WTC11 (cell line): ENCODE results near the gene WFDC1. TPM values are rescaled to one million over a fixed set of nuclear protein-coding genes. Genes with fewer than 3 reads are reported as not detected.

Experiments used
- ATAC-seq: fragments of 200-7000 bp; cut with Tn5 transposase; 2 replicates; pipeline ENCODE4 v1.10.0; 2021; ENCODE audit warnings: mild to moderate bottlenecking, moderate library complexity
- CTCF ChIA-PET: fragments of 300-600 bp; sonication (Branson Sonifier 250); formaldehyde crosslinking; loops from one replicate; lab custom pipeline; 2021; ENCODE audit warnings: antibody characterized with exemption; lab: Charles Lee
- POLR2A ChIA-PET: fragments of 350-600 bp; sonication (Branson Sonifier 250); formaldehyde crosslinking; loops from one replicate; lab custom pipeline; 2021; ENCODE audit warnings: antibody characterized with exemption; lab: Charles Lee
- DNase-seq: peaks from one replicate; pipeline ENCODE4 v3.0.0; 2021; ENCODE audit warnings: low spot score
- H3K27ac Mint-ChIP-seq: 2 replicates; pipeline ENCODE4 v1.8.0; 2021; ENCODE audit warnings: mixed read lengths
- H3K27me3 Mint-ChIP-seq: 2 replicates; pipeline ENCODE4 v1.8.0; 2021; ENCODE audit warnings: low read depth, mild to moderate bottlenecking, moderate library complexity, mixed read lengths
- H3K36me3 Mint-ChIP-seq: 2 replicates; pipeline ENCODE4 v1.8.0; 2021; ENCODE audit warnings: mixed read lengths
- H3K4me1 Mint-ChIP-seq: 2 replicates; pipeline ENCODE4 v1.8.0; 2022; ENCODE audit warnings: mixed read lengths
- H3K4me3 Mint-ChIP-seq: 2 replicates; pipeline ENCODE4 v1.8.0; 2021; ENCODE audit warnings: mild to moderate bottlenecking, moderate library complexity, mixed read lengths
- H3K9me3 Mint-ChIP-seq: 2 replicates; pipeline ENCODE4 v1.8.0; 2021; ENCODE audit warnings: mixed read lengths
- ATF1 ChIP-seq: sonication (generic); formaldehyde crosslinking; IDR thresholded peaks from 2 replicates; pipeline ENCODE4 v1.8.1; 2023; ENCODE audit warnings: mild to moderate bottlenecking, moderate library complexity, missing genetic modification reagents
- ATF6 ChIP-seq: sonication (generic); formaldehyde crosslinking; IDR thresholded peaks from 2 replicates; pipeline ENCODE4 v1.8.1; 2023; ENCODE audit warnings: mild to moderate bottlenecking, missing genetic modification reagents
- CBFB ChIP-seq: sonication (generic); formaldehyde crosslinking; IDR thresholded peaks from 2 replicates; pipeline ENCODE4 v1.8.1; 2022; ENCODE audit warnings: mild to moderate bottlenecking, low read depth, missing genetic modification reagents
- CDX4 ChIP-seq: fragments of 250-450 bp; sonication (Bioruptor Pico); IDR thresholded peaks from 2 replicates; pipeline ENCODE4 v1.9.0; 2021; ENCODE audit warnings: moderate library complexity, mild to moderate bottlenecking, inconsistent platforms, borderline replicate concordance
- CREM ChIP-seq: sonication (generic); formaldehyde crosslinking; IDR thresholded peaks from 2 replicates; pipeline ENCODE4 v1.8.1; 2022; ENCODE audit warnings: mild to moderate bottlenecking, missing genetic modification reagents, moderate library complexity
- FOXK1 ChIP-seq: sonication (generic); formaldehyde crosslinking; IDR thresholded peaks from 2 replicates; pipeline ENCODE4 v1.8.0; 2022; ENCODE audit warnings: mild to moderate bottlenecking, moderate library complexity, missing genetic modification reagents
- FOXP1 ChIP-seq: sonication (generic); formaldehyde crosslinking; IDR thresholded peaks from 2 replicates; pipeline ENCODE4 v1.8.0; 2022; ENCODE audit warnings: missing genetic modification reagents, mild to moderate bottlenecking, moderate library complexity, borderline replicate concordance
- GTF2I ChIP-seq: fragments of 250-450 bp; sonication (Bioruptor Pico); conservative IDR thresholded peaks from 2 replicates; pipeline ENCODE4 v1.4.0; 2021; ENCODE audit warnings: mild to moderate bottlenecking
- HMGA2 ChIP-seq: fragments of 250-450 bp; sonication (Bioruptor Pico); IDR thresholded peaks from 2 replicates; pipeline ENCODE4 v1.4.0; 2021; ENCODE audit warnings: mild to moderate bottlenecking, moderate library complexity
- IRF1 ChIP-seq: sonication (generic); formaldehyde crosslinking; IDR thresholded peaks from 2 replicates; pipeline ENCODE4 v1.8.0; 2023; ENCODE audit warnings: missing genetic modification reagents
- IRF2 ChIP-seq: sonication (generic); formaldehyde crosslinking; IDR thresholded peaks from 2 replicates; pipeline ENCODE4 v1.8.0; 2022; ENCODE audit warnings: low read depth, missing genetic modification reagents, borderline replicate concordance
- JUN ChIP-seq: sonication (generic); formaldehyde crosslinking; IDR thresholded peaks from 2 replicates; pipeline ENCODE4 v1.8.0; 2023; ENCODE audit warnings: mild to moderate bottlenecking, missing genetic modification reagents
- NFATC4 ChIP-seq: fragments of 250-450 bp; sonication (Bioruptor Pico); IDR thresholded peaks from 2 replicates; pipeline ENCODE4 v1.9.0; 2021; ENCODE audit warnings: mild to moderate bottlenecking
- PRDM15 ChIP-seq: sonication (generic); formaldehyde crosslinking; IDR thresholded peaks from 2 replicates; pipeline ENCODE4 v1.8.0; 2022; ENCODE audit warnings: missing genetic modification reagents
- SMAD3 ChIP-seq: sonication (generic); formaldehyde crosslinking; IDR thresholded peaks from 2 replicates; pipeline ENCODE4 v1.8.0; 2022; ENCODE audit warnings: missing genetic modification reagents, mild to moderate bottlenecking, borderline replicate concordance
- TEAD4 ChIP-seq: sonication (generic); formaldehyde crosslinking; IDR thresholded peaks from 2 replicates; pipeline ENCODE4 v1.8.0; 2022; ENCODE audit warnings: mild to moderate bottlenecking, missing genetic modification reagents
- ZNF138 ChIP-seq: sonication (generic); formaldehyde crosslinking; conservative IDR thresholded peaks from 2 replicates; pipeline ENCODE4 v1.8.1; 2022; ENCODE audit warnings: mild to moderate bottlenecking, moderate library complexity, missing genetic modification reagents
- ZNF317 ChIP-seq: sonication (generic); formaldehyde crosslinking; IDR thresholded peaks from 2 replicates; pipeline ENCODE4 v1.8.1; 2023; ENCODE audit warnings: low read depth, mild to moderate bottlenecking, moderate library complexity, missing genetic modification reagents, borderline replicate concordance
- ZNF512 ChIP-seq: sonication (generic); formaldehyde crosslinking; IDR thresholded peaks from 2 replicates; pipeline ENCODE4 v1.8.1; 2022; ENCODE audit warnings: missing genetic modification reagents, borderline replicate concordance
- total RNA-seq: library from RNA; stranded (reverse); gene quantifications from 3 replicates; pipeline ENCODE4 v1.2.3, GENCODE V29; 2021
- TF ChIP-seq, protein P1 (sequence below): sonication (generic); formaldehyde crosslinking; IDR thresholded peaks from 2 replicates; pipeline ENCODE4 v1.8.0; 2023; ENCODE audit warnings: missing genetic modification reagents, mild to moderate bottlenecking, borderline replicate concordance
- TF ChIP-seq, protein P2 (sequence below): sonication (generic); formaldehyde crosslinking; IDR thresholded peaks from 2 replicates; pipeline ENCODE4 v1.8.1; 2023; ENCODE audit warnings: mild to moderate bottlenecking, missing genetic modification reagents, moderate library complexity

The WFDC1 gene
- total RNA-seq, 1 experiment from 2014 or later, result 0.50 TPM

GRCh38 chr16:84367750-84368307 lies 73.2 kb downstream of the WFDC1 start (continued):
- TF ChIP-seq, protein P1, sequence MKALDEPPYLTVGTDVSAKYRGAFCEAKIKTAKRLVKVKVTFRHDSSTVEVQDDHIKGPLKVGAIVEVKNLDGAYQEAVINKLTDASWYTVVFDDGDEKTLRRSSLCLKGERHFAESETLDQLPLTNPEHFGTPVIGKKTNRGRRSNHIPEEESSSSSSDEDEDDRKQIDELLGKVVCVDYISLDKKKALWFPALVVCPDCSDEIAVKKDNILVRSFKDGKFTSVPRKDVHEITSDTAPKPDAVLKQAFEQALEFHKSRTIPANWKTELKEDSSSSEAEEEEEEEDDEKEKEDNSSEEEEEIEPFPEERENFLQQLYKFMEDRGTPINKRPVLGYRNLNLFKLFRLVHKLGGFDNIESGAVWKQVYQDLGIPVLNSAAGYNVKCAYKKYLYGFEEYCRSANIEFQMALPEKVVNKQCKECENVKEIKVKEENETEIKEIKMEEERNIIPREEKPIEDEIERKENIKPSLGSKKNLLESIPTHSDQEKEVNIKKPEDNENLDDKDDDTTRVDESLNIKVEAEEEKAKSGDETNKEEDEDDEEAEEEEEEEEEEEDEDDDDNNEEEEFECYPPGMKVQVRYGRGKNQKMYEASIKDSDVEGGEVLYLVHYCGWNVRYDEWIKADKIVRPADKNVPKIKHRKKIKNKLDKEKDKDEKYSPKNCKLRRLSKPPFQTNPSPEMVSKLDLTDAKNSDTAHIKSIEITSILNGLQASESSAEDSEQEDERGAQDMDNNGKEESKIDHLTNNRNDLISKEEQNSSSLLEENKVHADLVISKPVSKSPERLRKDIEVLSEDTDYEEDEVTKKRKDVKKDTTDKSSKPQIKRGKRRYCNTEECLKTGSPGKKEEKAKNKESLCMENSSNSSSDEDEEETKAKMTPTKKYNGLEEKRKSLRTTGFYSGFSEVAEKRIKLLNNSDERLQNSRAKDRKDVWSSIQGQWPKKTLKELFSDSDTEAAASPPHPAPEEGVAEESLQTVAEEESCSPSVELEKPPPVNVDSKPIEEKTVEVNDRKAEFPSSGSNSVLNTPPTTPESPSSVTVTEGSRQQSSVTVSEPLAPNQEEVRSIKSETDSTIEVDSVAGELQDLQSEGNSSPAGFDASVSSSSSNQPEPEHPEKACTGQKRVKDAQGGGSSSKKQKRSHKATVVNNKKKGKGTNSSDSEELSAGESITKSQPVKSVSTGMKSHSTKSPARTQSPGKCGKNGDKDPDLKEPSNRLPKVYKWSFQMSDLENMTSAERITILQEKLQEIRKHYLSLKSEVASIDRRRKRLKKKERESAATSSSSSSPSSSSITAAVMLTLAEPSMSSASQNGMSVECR, result no peak
- TF ChIP-seq ATF1 (CRISPR knock-in tag) (no peak), ZNF317 (CRISPR knock-in tag) (no peak), IRF1 (CRISPR knock-in tag) (no peak), CBFB (CRISPR knock-in tag) (no peak), FOXK1 (CRISPR knock-in tag) (0 out of 2 replicates have a peak, but pooled peaks have one; percentile 2), ZNF512 (no peak), HMGA2 (CRISPR knock-in tag) (no peak), SMAD3 (CRISPR knock-in tag) (no peak), CDX4 (CRISPR knock-in tag) (no peak), GTF2I (CRISPR knock-in tag) (no peak), JUN (CRISPR knock-in tag) (no peak)
- TF ChIP-seq, all 79 proteins: peak for 4

DNA sequence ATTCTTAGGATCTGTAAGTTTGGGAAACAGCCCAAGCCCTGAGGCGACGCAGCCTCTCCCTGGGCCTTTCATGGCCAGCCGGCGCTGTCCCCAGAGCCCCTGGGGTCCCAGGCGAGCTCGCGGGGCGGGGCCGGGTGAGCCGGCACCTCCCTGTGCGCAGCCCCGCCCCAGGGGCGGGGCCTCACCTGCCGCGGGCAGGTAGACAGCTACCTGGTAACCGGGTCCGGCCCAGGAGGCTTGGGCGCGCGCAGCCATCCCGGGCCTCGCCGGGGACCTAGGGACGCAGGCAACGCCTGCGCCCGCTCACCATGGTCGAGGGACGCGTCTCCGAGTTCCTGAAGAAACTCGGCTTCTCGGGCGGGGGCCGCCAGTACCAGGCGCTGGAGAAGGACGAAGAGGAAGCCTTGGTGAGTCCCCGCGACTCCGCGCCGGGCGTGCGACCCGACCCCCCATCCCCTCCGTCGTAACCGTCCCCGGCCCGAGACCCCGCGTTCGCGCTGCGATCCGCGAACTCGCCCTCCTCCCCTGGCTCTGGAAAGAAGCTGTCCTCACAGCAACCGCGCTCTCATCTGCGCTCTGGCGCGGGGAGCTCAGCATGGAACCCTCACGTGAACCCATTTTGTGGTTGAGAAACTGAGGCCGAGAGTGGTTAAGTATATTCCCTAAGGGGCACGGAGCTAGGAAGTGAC lies 73.8 kb downstream of the WFDC1 start, which contains the start of gene ATP2C2:
TSS of gene ATP2C2 (plus strand) at position 231 of the 689 bp plus-strand sequence. CDS start at position 309, 78 bp downstream.
- Mint-ChIP-seq H3K27me3 (peaks cover 32% of the 10 kb centered on the region), H3K27ac (no peak within 1 kb of the TSS), H3K36me3 (no peaks in the 10 kb centered on the region), H3K4me1 (peaks cover 32% of the 10 kb centered on the region), H3K9me3 (no peaks in the 10 kb centered on the region), H3K4me3 (peak within 1 kb of the TSS; percentile 86)
- POLR2A ChIA-PET, result interaction anchor here (1.2 to 1.4 kb wide), 3 partner anchors 9 to 252 kb away, joined by 3 read pairs; partner anchors contain the start of gene MBTPS1
- ATAC-seq, result peak; percentile 93
- DNase-seq, result peak; percentile 89
- CTCF ChIA-PET, result interaction anchor here (0.7 to 2.7 kb wide), 14 partner anchors 9 to 284 kb away, joined by 3 to 13 read pairs (median 4); partner anchors contain the start of gene TAF1C
- TF ChIP-seq CREM (CRISPR knock-in tag) (no peak), PRDM15 (CRISPR knock-in tag) (peak; percentile 60; the same call in 1 of the 2 replicates), NFATC4 (CRISPR knock-in tag) (no peak), ATF6 (CRISPR knock-in tag) (no peak), TEAD4 (no peak), IRF2 (CRISPR knock-in tag) (no peak), FOXP1 (CRISPR knock-in tag) (0 out of 2 replicates have a peak, but pooled peaks have one; percentile 14), ZNF138 (CRISPR knock-in tag) (no peak), GTF2I (CRISPR knock-in tag) (peak; percentile 93)
- TF ChIP-seq, protein P2, sequence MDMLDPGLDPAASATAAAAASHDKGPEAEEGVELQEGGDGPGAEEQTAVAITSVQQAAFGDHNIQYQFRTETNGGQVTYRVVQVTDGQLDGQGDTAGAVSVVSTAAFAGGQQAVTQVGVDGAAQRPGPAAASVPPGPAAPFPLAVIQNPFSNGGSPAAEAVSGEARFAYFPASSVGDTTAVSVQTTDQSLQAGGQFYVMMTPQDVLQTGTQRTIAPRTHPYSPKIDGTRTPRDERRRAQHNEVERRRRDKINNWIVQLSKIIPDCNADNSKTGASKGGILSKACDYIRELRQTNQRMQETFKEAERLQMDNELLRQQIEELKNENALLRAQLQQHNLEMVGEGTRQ, result no peak
